Neural progenitor cell (in vitro differentiated cells): Measurements from ENCODE around the gene MZF1. TPM values are rescaled to one million over a fixed set of nuclear protein-coding genes. Genes with fewer than 3 reads are reported as not detected.

Experiments used
- DNase-seq: peaks from one replicate; pipeline ENCODE4 v3.0.0-alpha.2; 2016; ENCODE audit warnings: low spot score
- H2AFZ ChIP-seq: fragments of 200-600 bp; sonication (generic); replicated peaks from 2 replicates; pipeline ENCODE4 v1.6.1; 2016; ENCODE audit warnings: antibody characterized with exemption
- H3F3A ChIP-seq: fragments of 200-600 bp; sonication (generic); 2 replicates; pipeline ENCODE4 v1.6.1; 2016; ENCODE audit warnings: antibody characterized with exemption, low read depth
- H3K27ac ChIP-seq: fragments of 200-600 bp; sonication (generic); 2 replicates; pipeline ENCODE4 v1.5.1; 2016; ENCODE audit warnings: mild to moderate bottlenecking
- H3K27me3 ChIP-seq: fragments of 200-600 bp; sonication (generic); 2 replicates; pipeline ENCODE4 v1.6.1; 2016; ENCODE audit warnings: mild to moderate bottlenecking, moderate library complexity
- H3K36me3 ChIP-seq: fragments of 200-600 bp; sonication (generic); 2 replicates; pipeline ENCODE4 v1.5.1; 2016
- H3K4me1 ChIP-seq: fragments of 200-600 bp; sonication (generic); 2 replicates; pipeline ENCODE4 v1.6.1; 2016; ENCODE audit warnings: mixed run types
- H3K4me2 ChIP-seq: fragments of 200-600 bp; sonication (generic); 2 replicates; pipeline ENCODE4 v1.6.1; 2016
- H3K4me3 ChIP-seq: fragments of 200-600 bp; sonication (generic); 2 replicates; pipeline ENCODE4 v1.5.1; 2016
- H3K79me2 ChIP-seq: fragments of 200-600 bp; sonication (generic); 2 replicates; pipeline ENCODE4 v1.6.1; 2016; ENCODE audit warnings: low read depth
- H3K9ac ChIP-seq: fragments of 200-600 bp; sonication (generic); 2 replicates; pipeline ENCODE4 v1.6.1; 2016
- H3K9me3 ChIP-seq: fragments of 200-600 bp; sonication (generic); 2 replicates; pipeline ENCODE4 v1.5.1; 2016; ENCODE audit warnings: low read depth
- H4K20me1 ChIP-seq: fragments of 200-600 bp; sonication (generic); 2 replicates; pipeline ENCODE4 v1.6.1; 2016; ENCODE audit warnings: low read depth
- H3K27ac Mint-ChIP-seq: 3 replicates; pipeline ENCODE4 v1.8.0; 2021; ENCODE audit warnings: mixed read lengths
- H3K27me3 Mint-ChIP-seq: 2 replicates; pipeline ENCODE4 v1.8.0; 2022; ENCODE audit warnings: low read depth, mild to moderate bottlenecking, inconsistent platforms, moderate library complexity, mixed read lengths; ENCODE audit not compliant: insufficient read depth
- H3K36me3 Mint-ChIP-seq: 3 replicates; pipeline ENCODE4 v1.8.0; 2021; ENCODE audit warnings: mixed read lengths
- H3K4me1 Mint-ChIP-seq: 3 replicates; pipeline ENCODE4 v1.8.0; 2021; ENCODE audit warnings: mixed read lengths
- H3K4me3 Mint-ChIP-seq: 3 replicates; pipeline ENCODE4 v1.8.0; 2021; ENCODE audit warnings: mild to moderate bottlenecking, moderate library complexity, mixed read lengths
- H3K9me3 Mint-ChIP-seq: 3 replicates; pipeline ENCODE4 v1.8.0; 2020; ENCODE audit warnings: mixed read lengths
- EZH2 ChIP-seq: fragments of 200-600 bp; sonication (generic); IDR thresholded peaks from 2 replicates; pipeline ENCODE4 v1.6.1; 2017; ENCODE audit warnings: antibody characterized with exemption, mild to moderate bottlenecking, moderate library complexity
- EZH2phosphoT487 ChIP-seq: fragments of 200-600 bp; sonication (generic); IDR thresholded peaks from 2 replicates; pipeline ENCODE4 v1.6.1; 2017; ENCODE audit warnings: antibody characterized with exemption
- total RNA-seq: library from RNA; depleted of rRNA; stranded (reverse); fragments of >200 nt; gene quantifications from 2 replicates; pipeline ENCODE4 v1.2.3, GENCODE V29; 2015; ENCODE audit warnings: low replicate concordance
- TF ChIP-seq, protein P1 (sequence below): fragments of 200-600 bp; sonication (generic); IDR thresholded peaks from 2 replicates; pipeline ENCODE4 v1.5.1; 2017; ENCODE audit warnings: antibody characterized with exemption, mild to moderate bottlenecking

Gene MZF1
- total RNA-seq, 1 donor from 2014 or later, result 8.4 TPM

DNA sequence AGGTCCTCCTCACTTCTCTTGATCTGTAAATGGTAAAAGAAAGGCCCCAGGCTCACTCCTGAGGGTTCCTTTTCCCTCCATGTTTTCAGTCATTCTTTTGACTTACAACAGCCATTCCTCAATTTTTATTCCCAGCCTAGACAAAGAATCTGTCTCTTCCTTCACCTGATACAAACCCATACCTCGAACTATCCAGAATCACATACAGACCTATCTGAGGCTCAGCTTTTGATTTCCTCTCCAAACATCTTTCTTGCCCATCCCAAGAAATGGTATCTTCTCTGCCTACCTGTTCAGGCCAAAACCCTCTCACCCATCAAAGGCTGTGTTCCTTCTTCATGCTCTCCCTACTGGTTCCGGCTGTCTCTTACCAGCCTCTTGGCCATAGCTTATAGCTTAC lies 20.5 kb downstream of the MZF1 start:
- peaks cover 32% of the 10 kb centered on the region for H3K36me3 Mint-ChIP-seq
- Histone ChIP-seq H3K9ac (no peak overlapping the region), H4K20me1 (peaks cover 51% of the 10 kb centered on the region), H3K4me2 (no peak overlapping the region), H3K27me3 (no peaks in the 10 kb centered on the region), H3K79me2 (peaks cover 53% of the 10 kb centered on the region), H3K27ac (peak overlapping the region; percentile 14), H2AFZ (no peak overlapping the region), H3K4me1 (peaks cover 17% of the 10 kb centered on the region), H3K4me3 (no peak overlapping the region), H3K36me3 (no peaks in the 10 kb centered on the region), H3F3A (peaks cover 95% of the 10 kb centered on the region), H3K9me3 (no peaks in the 10 kb centered on the region)
- peak overlapping the region; percentile 13 for H3K4me3 Mint-ChIP-seq
- H3K27ac Mint-ChIP-seq, result peak overlapping the region; percentile 6
- TF ChIP-seq EZH2phosphoT487, result no peak
- no peaks in the 10 kb centered on the region for H3K9me3 Mint-ChIP-seq
- DNase-seq, result no peak
- peaks cover 38% of the 10 kb centered on the region for H3K4me1 Mint-ChIP-seq
- peaks cover 18% of the 10 kb centered on the region for H3K27me3 Mint-ChIP-seq

DNA sequence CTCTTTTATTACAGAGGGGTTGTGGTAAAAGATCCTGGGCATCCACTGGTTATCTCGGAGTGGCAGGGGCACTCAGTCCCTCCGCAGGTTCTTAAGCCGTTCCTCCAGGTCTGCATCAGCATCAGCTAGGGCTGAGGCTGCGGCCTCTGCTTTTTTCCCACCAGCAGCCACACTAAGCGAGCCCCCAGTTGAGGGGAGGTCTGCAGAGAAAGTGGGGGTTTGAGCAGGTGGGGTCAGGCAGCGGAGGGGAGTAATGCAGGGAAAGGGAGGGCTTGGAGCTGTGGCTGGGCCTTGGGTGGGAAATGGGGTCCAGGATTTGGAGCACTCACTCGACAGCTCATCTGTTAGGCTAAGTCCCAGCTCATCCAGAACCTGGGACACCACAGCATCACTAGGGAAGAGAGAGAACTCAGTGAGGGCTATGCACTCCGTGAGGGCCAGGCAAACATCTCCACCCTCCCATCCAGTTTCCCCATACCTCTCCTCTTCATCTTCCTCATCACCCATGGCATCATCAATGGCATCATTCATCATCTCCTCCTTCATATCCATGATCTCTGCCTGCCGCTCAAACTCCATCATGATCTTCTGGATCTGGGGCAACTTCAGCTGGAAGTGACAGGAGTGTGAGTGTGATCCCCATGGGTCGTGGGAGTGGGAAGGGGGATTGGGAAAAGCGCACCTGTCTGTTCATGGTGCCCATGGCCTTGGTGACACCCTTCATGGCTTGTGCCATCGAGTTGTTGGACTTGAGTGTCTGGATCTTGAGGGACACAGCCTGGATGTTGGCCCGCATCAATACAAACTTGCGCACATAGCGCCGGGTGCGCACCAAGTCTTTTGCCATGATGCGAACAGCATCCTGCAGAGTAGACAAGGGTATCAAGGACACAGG lies 21.3 kb downstream of the MZF1 start:
- Histone ChIP-seq H3K79me2 (peaks cover 53% of the 10 kb centered on the region), H3F3A (peaks cover 96% of the 10 kb centered on the region), H4K20me1 (peaks cover 51% of the 10 kb centered on the region), H3K9me3 (no peaks in the 10 kb centered on the region), H3K4me3 (no peak overlapping the region), H3K4me1 (peaks cover 11% of the 10 kb centered on the region), H3K27me3 (no peaks in the 10 kb centered on the region), H2AFZ (no peak overlapping the region), H3K9ac (no peak overlapping the region), H3K27ac (peak overlapping the region; percentile 14), H3K4me2 (no peak overlapping the region), H3K36me3 (no peaks in the 10 kb centered on the region)
- Mint-ChIP-seq H3K4me3 (peak overlapping the region; percentile 27), H3K36me3 (peaks cover 34% of the 10 kb centered on the region), H3K27ac (no peak overlapping the region), H3K4me1 (peaks cover 31% of the 10 kb centered on the region), H3K9me3 (no peaks in the 10 kb centered on the region), H3K27me3 (peaks cover 24% of the 10 kb centered on the region)
- DNase-seq, result no peak
- TF ChIP-seq, protein P1, sequence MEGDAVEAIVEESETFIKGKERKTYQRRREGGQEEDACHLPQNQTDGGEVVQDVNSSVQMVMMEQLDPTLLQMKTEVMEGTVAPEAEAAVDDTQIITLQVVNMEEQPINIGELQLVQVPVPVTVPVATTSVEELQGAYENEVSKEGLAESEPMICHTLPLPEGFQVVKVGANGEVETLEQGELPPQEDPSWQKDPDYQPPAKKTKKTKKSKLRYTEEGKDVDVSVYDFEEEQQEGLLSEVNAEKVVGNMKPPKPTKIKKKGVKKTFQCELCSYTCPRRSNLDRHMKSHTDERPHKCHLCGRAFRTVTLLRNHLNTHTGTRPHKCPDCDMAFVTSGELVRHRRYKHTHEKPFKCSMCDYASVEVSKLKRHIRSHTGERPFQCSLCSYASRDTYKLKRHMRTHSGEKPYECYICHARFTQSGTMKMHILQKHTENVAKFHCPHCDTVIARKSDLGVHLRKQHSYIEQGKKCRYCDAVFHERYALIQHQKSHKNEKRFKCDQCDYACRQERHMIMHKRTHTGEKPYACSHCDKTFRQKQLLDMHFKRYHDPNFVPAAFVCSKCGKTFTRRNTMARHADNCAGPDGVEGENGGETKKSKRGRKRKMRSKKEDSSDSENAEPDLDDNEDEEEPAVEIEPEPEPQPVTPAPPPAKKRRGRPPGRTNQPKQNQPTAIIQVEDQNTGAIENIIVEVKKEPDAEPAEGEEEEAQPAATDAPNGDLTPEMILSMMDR, result no peak
- TF ChIP-seq EZH2 (no peak), EZH2phosphoT487 (no peak)

DNA sequence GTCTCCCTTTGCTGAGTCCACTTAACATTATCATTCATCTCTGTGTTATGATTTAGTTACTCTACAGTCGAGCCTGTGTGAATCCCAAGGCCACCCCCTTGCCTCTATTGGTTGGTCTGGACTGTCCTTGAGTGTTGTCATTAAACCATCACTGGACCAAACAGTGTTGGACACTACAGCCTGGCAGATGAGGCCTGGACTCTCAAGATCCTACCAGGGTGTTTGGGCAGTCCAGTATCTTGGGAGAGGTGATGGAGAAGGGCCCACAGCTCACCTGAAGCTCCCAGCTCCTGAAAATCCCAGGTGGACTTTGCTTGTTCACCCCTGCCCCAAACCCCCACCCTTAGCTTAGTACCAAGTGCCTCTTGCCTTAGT lies 22.0 kb downstream of the MZF1 start:
- DNase-seq, result no peak
- no peaks in the 10 kb centered on the region for H3K9me3 ChIP-seq
- peaks cover 18% of the 10 kb centered on the region for H3K4me1 ChIP-seq
- H4K20me1 ChIP-seq, result peaks cover 55% of the 10 kb centered on the region
- no peak overlapping the region for H3K4me3 ChIP-seq
- H3K79me2 ChIP-seq, result peaks cover 53% of the 10 kb centered on the region
- no peaks in the 10 kb centered on the region for H3K27me3 ChIP-seq
- no peak overlapping the region for H2AFZ ChIP-seq
- no peaks in the 10 kb centered on the region for H3K36me3 ChIP-seq
- H3K9ac ChIP-seq, result no peak overlapping the region
- Mint-ChIP-seq H3K4me1 (peaks cover 31% of the 10 kb centered on the region), H3K36me3 (peaks cover 35% of the 10 kb centered on the region), H3K9me3 (no peaks in the 10 kb centered on the region), H3K4me3 (peak overlapping the region; percentile 44), H3K27me3 (peaks cover 25% of the 10 kb centered on the region), H3K27ac (no peak overlapping the region)
- peaks cover 96% of the 10 kb centered on the region for H3F3A ChIP-seq
- H3K27ac ChIP-seq, result no peak overlapping the region
- TF ChIP-seq EZH2phosphoT487, result no peak
- TF ChIP-seq, protein P1, result no peak
- TF ChIP-seq EZH2, result no peak
- H3K4me2 ChIP-seq, result no peak overlapping the region
